Right atrium auricular region (tissue), 2 donors: ENCODE measurements around the gene MCEMP1. TPM values are rescaled to one million over a fixed set of nuclear protein-coding genes. Genes with fewer than 3 reads are reported as not detected.

Experiments used
- DNase-seq: peaks from one replicate; pipeline ENCODE4 v3.0.0-alpha.2; 2019; ENCODE audit warnings: low spot score
- H3K27ac ChIP-seq, 2 donors: fragments of 200-600 bp; sonication (generic); 1 replicate in 1 of 2; 2 replicates in 1 of 2; pipeline ENCODE4 v1.5.1; 2016 to 2019
- H3K27me3 ChIP-seq, 2 donors: fragments of 200-600 bp; sonication (generic); one replicate each; pipeline versions ENCODE4 v1.5.1 to v1.6.0; 2017 to 2019
- H3K36me3 ChIP-seq: fragments of 200-600 bp; sonication (generic); one replicate; pipeline ENCODE4 v1.5.1; 2016
- H3K4me1 ChIP-seq, 2 donors: fragments of 200-600 bp; sonication (generic); one replicate each; pipeline versions ENCODE4 v1.5.1 to v1.6.0; 2017 to 2019
- H3K4me3 ChIP-seq, 2 donors: fragments of 200-600 bp; sonication (generic); 1 replicate in 1 of 2; 2 replicates in 1 of 2; pipeline ENCODE4 v1.5.1; 2017 to 2019; ENCODE audit warnings: mild to moderate bottlenecking in 1 of 2, moderate library complexity in 1 of 2
- H3K9me3 ChIP-seq, 2 donors: fragments of 200-600 bp; sonication (generic); one replicate each; pipeline ENCODE4 v1.5.1; 2019
- CTCF ChIP-seq, 2 donors: fragments of 200-600 bp; sonication (generic); IDR thresholded peaks; one replicate each; pipeline ENCODE4 v1.5.1; 2019; ENCODE audit warnings: antibody characterized with exemption in 2 of 2
- total RNA-seq, 2 donors: library from RNA; depleted of rRNA; stranded (reverse); fragments of >200 nt; gene quantifications; one replicate each; pipeline ENCODE4 v1.1.0, GENCODE V29; 2016

Gene MCEMP1
- total RNA-seq, 2 donors from 2014 or later, result 0.70 to 1.5 TPM

- TF ChIP-seq CTCF (IDR thresholded peaks at IDR 0.05), result no peak
- no peaks in the 10 kb centered on the region for H3K36me3 ChIP-seq
- H3K27ac ChIP-seq, result no peak overlapping the region
- no peak for DNase-seq
- H3K9me3 ChIP-seq, result no peaks in the 10 kb centered on the region
- peaks cover 0 to 6% of the 10 kb centered on the region in 2 donors for H3K4me1 ChIP-seq
- peaks cover 0 to 24% of the 10 kb centered on the region in 2 donors for H3K27me3 ChIP-seq
- H3K4me3 ChIP-seq, result no peak overlapping the region
Observed at GRCh38 chr19:7729211-7729610, 52.3 kb downstream of the MCEMP1 start.

Other genes starting within 250 kb of the MCEMP1 start
- 1 to 10 TPM; 1.0 to 1.1 TPM for gene PEX11G, start 188.1 kb upstream of the MCEMP1 start, total RNA-seq
- 100 to 1,000 TPM; 109 to 119 TPM for gene ZNF358, start 161.0 kb upstream of the MCEMP1 start, total RNA-seq
- 10 to 100 TPM; 11.2 to 13.0 TPM for gene MCOLN1, start 154.5 kb upstream of the MCEMP1 start, total RNA-seq
- gene PNPLA6, start 141.4 kb upstream of the MCEMP1 start, total RNA-seq, result 10 to 100 TPM; 45.3 to 70.6 TPM
- gene CAMSAP3, start 81.2 kb upstream of the MCEMP1 start, total RNA-seq, result under 1 TPM; 0.26 to 0.55 TPM
- 10 to 100 TPM; 21.5 to 25.9 TPM for gene XAB2, start 47.5 kb upstream of the MCEMP1 start, total RNA-seq
- 10 to 100 TPM; 12.0 to 23.1 TPM for gene PET100, start 47.3 kb upstream of the MCEMP1 start, total RNA-seq
- gene PCP2, start 43.4 kb upstream of the MCEMP1 start, total RNA-seq, result not detected
- gene STXBP2, start 40.0 kb upstream of the MCEMP1 start, total RNA-seq, result 10 to 100 TPM in 1 of 2 donors, 1 to 10 TPM in 1; 6.4 to 14.9 TPM
- not detected for gene RETN, start 8.0 kb upstream of the MCEMP1 start, total RNA-seq
- 10 to 100 TPM; 55.0 to 58.3 TPM for gene TRAPPC5, start 3.7 kb downstream of the MCEMP1 start, total RNA-seq
- gene FCER2, start 25.0 kb downstream of the MCEMP1 start, total RNA-seq, result not detected
- gene CLEC4G, start 55.0 kb downstream of the MCEMP1 start, total RNA-seq, result under 1 TPM in 1 of 2 donors, not detected in 1; 0.55 TPM
- 1 to 10 TPM in 1 of 2 donors, under 1 TPM in 1; 0.59 to 4.3 TPM for gene CD209, start 70.4 kb downstream of the MCEMP1 start, total RNA-seq
- not detected for gene CLEC4M, start 86.2 kb downstream of the MCEMP1 start, total RNA-seq
- gene EVI5L, start 153.1 kb downstream of the MCEMP1 start, total RNA-seq, result 10 to 100 TPM; 14.2 to 17.4 TPM
- not detected for gene PRR36, start 197.3 kb downstream of the MCEMP1 start, total RNA-seq
- gene LRRC8E, start 211.4 kb downstream of the MCEMP1 start, total RNA-seq, result 1 to 10 TPM; 1.5 to 2.1 TPM
- gene MAP2K7, start 226.8 kb downstream of the MCEMP1 start, total RNA-seq, result 10 to 100 TPM; 12.0 to 14.4 TPM
- 10 to 100 TPM; 22.1 to 26.7 TPM for gene TGFBR3L, start 237.7 kb downstream of the MCEMP1 start, total RNA-seq
- 10 to 100 TPM; 14.1 to 16.5 TPM for gene SNAPC2, start 243.2 kb downstream of the MCEMP1 start, total RNA-seq
- gene CTXN1, start 249.0 kb downstream of the MCEMP1 start, total RNA-seq, result 1 to 10 TPM; 1.7 to 4.2 TPM